Measurements from ENCODE around the gene EFHC1.

- peak; percentile 98 for TF ChIP-seq CTCF (conservative IDR thresholded peaks at IDR 0.05; ENCODE audit: low read length)
- TF ChIP-seq EZH2phosphoT487 (IDR thresholded peaks at IDR 0.05; ENCODE audit: borderline replicate concordance, low read depth, low read length) = no peak
Observed at GRCh38 chr6:52399511-52400312, 20.4 kb upstream of the EFHC1 start.
